Measurements from ENCODE around the gene HS3ST4.

- TF ChIP-seq CTCF (conservative IDR thresholded peaks at IDR 0.05; ENCODE audit: low read depth in 2 of 2), result no peak
- no peak for TF ChIP-seq POLR2AphosphoS5 (IDR thresholded peaks at IDR 0.05; ENCODE audit: low read depth)
- no peak for TF ChIP-seq CREB1 (CRISPR knock-in tag; IDR thresholded peaks at IDR 0.05; ENCODE audit: low read depth)
- TF ChIP-seq ETS1 (IDR thresholded peaks at IDR 0.05), result no peak
- TF ChIP-seq REST (IDR thresholded peaks at IDR 0.05; ENCODE audit: unreplicated experiment), result no peak
- no peak for TF ChIP-seq EZH2phosphoT487 (IDR thresholded peaks at IDR 0.05; ENCODE audit: unreplicated experiment)
- TF ChIP-seq STAT1 (IDR thresholded peaks at IDR 0.05; ENCODE audit: unreplicated experiment), result no peak
- no peak for TF ChIP-seq EZH2 (IDR thresholded peaks at IDR 0.05; ENCODE audit: low read depth, unreplicated experiment)
Measured at GRCh38 chr16:25713785-25714570, 22.2 kb downstream of the HS3ST4 start.
